ENCODE measurements around the gene EIF3D.

The EIF3D gene

DNA sequence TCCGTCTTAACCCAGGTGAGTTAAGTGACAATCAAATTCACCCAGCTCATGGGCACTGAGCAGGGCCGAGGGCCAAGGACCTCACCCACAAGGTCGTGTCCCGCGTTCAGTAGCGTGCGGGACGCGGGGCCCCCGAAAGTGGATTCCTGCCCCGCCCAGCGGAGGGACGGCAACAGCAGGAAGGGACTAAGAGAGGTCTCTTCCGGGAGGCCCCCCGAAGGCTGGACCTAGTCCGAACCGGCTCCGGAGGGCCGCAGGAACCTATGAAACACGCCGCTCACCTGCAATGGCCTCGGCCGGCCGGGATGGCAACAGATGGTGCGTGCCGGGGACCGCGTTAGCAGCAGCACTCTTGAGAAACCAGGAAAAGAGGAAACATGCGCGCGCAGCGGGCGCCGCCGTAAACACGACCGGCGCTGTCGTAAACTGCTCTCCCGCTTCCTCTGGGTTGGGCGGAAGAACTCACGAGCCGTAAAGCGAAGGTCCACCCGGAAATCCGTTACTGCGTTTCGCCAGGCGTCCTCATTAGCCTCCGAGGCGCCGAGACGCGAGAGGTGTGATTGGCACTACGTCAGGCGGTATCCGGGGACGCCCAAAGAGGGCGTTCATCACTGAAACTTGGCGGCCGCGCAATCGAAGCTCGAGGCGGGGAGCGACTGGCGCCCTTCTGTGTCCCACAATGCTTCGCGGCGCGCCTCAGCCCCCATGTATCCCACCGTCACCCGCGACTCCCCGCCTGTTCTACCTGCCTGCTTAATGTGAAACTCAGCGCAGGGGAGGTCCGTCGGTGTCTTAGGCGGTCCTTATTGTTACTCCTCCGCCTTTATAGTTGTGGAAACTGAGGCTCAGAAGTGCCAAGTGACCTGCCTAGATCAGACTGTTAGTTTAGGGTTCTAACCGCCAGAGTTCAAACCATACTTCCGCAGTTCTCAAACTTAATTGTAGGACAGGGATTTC, at the start of gene EIF3D:
Gene EIF3D (minus strand): TSS at position 372 of the 957 bp plus-strand sequence. CDS start 3,045 bp downstream, outside the sequence.
- peak; percentile 99 for DNase-seq (ENCODE audit: low read depth)

DNA sequence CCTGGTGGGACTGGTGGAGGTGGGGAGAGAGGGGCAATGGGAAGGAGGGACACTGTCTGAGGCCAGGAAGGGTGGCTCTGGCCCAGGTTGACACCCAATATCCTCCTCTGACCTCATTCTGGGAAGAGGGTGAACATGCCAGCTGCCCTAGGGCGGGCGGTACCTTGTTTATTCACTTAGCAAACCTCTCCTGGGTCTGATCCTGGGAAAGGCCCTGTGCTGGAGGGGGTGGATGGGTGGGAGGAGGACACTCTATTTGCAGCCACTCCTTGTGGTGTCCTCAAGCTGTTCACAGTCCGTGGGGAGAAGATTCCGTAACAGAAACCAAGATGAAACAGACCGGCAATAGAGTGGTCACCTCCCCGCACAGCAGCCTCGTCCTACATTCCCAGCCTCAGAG, 49.7 kb upstream of the EIF3D start:
- no peak for DNase-seq (ENCODE audit: low read depth)

GRCh38 chr22:36577019-36577418, 48.1 kb upstream of the EIF3D start:
- peak; percentile 91 for DNase-seq (ENCODE audit: low read depth)

DNA sequence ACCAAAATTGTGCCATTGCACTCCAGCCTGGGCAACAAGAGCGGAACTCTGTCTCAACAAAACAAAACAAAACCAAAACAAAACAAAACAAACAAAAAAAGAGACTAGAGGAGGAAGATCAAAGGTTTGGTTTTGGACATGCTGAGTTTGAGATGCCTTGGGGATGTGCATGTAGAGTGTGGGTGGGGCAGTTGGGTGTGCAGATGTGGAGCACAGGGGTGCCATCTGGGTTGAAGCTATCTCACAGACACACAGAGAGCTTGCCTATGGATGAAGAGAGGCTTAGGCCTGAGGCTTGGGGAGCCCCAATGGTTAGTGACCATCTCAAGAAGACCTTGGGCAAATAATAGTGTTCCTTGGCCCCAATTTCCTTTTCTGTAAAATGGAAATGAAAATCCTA, 45.8 kb upstream of the EIF3D start:
- no peak for DNase-seq (ENCODE audit: low read depth)

GRCh38 chr22:36573815-36574363, 44.9 kb upstream of the EIF3D start:
- DNase-seq (ENCODE audit: low read depth): no peak

DNA sequence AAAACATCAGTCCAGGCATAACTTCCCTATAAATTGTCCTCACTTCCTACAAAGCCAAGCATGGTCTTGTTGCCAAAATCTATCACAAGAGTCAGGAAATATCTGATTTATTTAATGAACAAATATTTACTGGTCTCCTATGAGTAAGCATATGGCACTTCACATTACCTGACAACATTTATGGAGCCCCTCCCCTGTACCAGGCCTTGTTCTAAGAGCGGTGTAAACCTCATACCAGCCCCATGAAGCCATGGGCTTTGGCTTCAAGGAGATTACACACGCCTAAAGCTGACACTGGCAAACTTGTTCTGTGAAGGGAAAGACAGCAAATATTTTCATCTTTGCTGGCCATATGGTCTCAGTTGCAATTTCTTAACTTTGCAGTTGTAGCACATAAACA, 43.0 kb upstream of the EIF3D start:
- no peak for DNase-seq (ENCODE audit: low read depth)

DNA sequence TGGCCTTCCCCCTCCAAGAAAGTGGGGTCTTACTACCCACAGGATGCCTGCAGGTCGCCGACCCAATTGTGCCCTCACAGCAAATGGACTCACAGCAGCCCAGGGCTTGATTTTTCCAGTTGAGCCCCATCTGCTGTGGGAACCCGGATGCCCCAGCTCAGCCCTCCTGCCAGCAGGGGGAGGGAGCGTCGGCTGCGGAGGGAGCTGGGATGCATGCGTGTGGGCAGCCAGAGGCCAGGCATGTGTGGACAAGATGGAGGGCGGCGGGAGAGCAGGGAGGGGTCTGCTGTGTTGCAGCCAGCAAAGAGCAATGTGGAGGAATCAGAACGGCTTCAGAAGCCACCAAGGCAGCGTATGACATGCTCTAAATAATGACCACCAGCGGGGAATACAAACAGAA, 41.0 kb upstream of the EIF3D start:
- DNase-seq (ENCODE audit: low read depth): peak; percentile 16

GRCh38 chr22:36568846-36569245, 39.9 kb upstream of the EIF3D start:
- no peak for DNase-seq (ENCODE audit: low read depth)

- DNase-seq (ENCODE audit: low read depth): no peak
These were observed 37.8 kb upstream of the EIF3D start for GRCh38 chr22:36566720-36567119.

GRCh38 chr22:36565686-36566085, 36.7 kb upstream of the EIF3D start:
- DNase-seq (ENCODE audit: low read depth): no peak

GRCh38 chr22:36565159-36565507, 36.2 kb upstream of the EIF3D start:
- DNase-seq (ENCODE audit: low read depth): no peak

GRCh38 chr22:36564422-36565158, 35.6 kb upstream of the EIF3D start:
- no peak for DNase-seq (ENCODE audit: low read depth)

- no peak for DNase-seq (ENCODE audit: low read depth)
These were observed 34.9 kb upstream of the EIF3D start for GRCh38 chr22:36563898-36564297.

DNA sequence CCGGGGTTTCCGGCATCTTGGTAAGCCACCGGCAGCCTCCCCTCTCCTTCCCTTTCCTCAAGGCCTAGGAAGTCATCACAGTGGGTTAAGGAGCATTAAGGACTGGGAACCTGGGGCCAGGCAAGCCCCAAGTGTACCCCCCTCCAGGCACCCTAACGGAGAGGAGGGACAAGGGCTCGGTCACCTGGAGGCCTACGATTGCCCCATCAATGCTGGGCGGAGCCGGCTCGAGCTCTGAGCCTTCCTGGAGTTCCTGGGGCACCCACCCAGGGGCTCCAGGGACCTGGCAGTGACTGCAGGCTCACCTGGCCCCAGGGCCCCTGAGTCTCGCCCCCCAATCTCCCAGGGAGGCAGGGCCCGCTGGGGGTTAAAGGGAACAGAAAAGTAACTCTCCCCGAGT, 34.5 kb upstream of the EIF3D start:
- DNase-seq (ENCODE audit: low read depth): no peak

- DNase-seq (ENCODE audit: low read depth): no peak
These were observed 34.0 kb upstream of the EIF3D start for GRCh38 chr22:36563001-36563400.

GRCh38 chr22:36562261-36562835, 33.4 kb upstream of the EIF3D start:
- peak; percentile 12 for DNase-seq (ENCODE audit: low read depth)

- no peak for DNase-seq (ENCODE audit: low read depth)
These were observed 32.4 kb upstream of the EIF3D start for GRCh38 chr22:36561291-36561811.

DNA sequence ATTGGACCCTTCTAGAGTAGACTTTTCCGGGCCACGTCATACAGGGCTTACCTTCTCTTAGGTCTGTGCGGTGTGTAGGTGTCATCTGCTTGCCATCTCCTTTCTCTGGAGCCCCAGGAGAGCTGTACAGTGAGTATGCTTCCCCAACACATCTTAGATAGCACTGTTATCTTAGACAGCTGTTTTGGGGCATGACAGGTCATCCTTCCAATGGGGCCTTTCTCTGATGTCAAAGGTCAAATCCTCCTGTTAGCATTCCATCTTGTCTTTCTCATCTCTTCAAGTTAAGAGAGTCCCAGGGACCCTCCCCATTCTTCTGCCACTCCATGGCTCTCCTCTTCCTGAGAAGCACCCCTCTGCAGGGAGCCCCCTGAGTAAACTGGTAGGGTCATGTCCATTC, 31.0 kb upstream of the EIF3D start:
- no peak for DNase-seq (ENCODE audit: low read depth)

- no peak for DNase-seq (ENCODE audit: low read depth)
These were observed 25.1 kb upstream of the EIF3D start for GRCh38 chr22:36554098-36554497.

DNA sequence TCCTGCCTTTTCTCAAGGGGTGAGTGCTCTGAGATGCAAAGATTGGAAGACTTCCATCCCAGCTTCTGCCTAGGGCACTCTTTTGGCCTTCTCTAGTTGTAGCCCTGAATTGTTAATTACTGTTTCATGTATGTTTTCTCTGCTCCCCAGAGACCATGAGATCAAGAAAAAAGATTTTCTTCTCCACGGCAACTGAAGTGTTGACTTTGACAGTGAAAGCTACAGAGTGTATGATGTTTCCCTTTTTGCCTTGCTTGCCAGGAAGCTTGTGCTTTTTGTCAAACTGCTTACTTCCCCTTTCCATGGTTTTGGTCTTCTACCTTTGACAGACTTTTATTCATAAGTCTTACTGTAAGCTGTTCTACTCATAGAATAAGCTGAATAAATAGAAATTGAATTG, 23.3 kb upstream of the EIF3D start:
- no peak for DNase-seq (ENCODE audit: low read depth)

DNA sequence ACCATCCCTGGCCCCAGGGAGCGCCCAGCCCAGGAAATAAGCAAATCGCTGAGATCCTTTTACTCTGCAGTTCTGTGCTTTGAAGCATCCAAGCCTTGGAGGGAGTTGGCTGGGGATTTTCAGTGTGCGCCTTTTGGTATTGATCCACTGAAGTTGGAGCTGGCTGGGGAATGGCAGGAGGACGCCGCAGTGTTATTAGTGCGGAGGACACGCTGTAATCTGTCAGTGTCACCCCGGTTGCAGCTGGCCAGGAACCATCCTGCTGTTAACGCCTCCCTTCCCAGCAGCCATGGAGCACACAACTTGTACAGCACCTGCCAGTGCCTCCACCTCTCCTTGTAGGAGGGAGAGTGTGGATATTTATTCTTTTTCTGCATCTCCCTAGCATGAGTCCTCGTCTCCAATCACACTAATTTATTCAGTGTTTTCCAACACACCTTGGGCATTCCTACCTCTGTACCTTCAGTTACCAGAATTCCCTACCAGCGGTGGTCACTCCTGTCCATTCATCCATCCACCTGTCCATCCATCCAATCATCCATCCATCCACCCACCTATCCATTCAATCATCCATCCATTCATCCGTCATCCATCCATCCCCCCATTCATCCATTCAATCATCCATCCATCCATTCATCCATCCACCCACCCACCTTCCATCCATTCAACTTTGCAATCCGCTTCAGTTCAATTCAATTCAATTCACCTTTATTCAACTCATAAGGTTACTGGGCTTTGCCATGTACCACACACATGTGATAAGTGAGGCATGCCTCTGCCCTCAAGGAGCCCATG, 21.9 kb upstream of the EIF3D start:
- no peak for DNase-seq (ENCODE audit: low read depth)

DNA sequence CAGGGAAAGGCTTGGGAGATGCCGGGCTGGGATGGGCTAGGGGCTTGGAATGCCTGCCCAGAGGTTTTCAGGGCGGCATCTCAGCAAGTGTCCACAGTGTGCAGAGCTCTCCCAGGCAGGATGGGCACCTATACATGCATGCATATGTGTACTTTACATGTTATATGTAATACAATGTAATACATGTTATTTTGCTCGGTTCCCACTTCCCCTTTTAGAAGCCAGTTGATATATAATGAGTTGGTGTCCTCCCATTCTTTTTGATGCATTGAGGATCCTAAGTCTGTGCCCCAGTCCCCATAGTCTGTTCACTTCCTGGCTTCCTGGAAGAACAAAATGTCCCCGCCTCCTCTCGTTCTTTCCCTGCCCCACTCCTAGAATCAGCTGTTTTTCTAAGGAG, 20.1 kb upstream of the EIF3D start:
- no peak for DNase-seq (ENCODE audit: low read depth)
